ENCODE data around the gene DIP2C. TPM values are rescaled to one million over a fixed set of nuclear protein-coding genes. Genes with fewer than 3 reads are reported as not detected.
"Not testable (repeated sequence)": the region's sequence is repeated elsewhere in the genome, so short reads cannot be mapped to it uniquely, and the experiment has no call there.

The DIP2C gene
- total RNA-seq, 2 experiments from 2014 or later = 0.62 to 0.80 TPM

- intact Hi-C loops (cut with micrococcal nuclease) = no loop called here
- no peak overlapping the region for H3K4me3 Mint-ChIP-seq
- POLR2A ChIA-PET = no interaction called here
- peaks cover 30% of the 10 kb centered on the region for H3K4me1 Mint-ChIP-seq (ENCODE audit: low read depth)
- H3K36me3 Mint-ChIP-seq = no peaks in the 10 kb centered on the region
- no peak for DNase-seq
- H3K27me3 Mint-ChIP-seq = no peaks in the 10 kb centered on the region
- H3K9me3 Mint-ChIP-seq = no peaks in the 10 kb centered on the region
- CTCF ChIA-PET = no interaction called here
- no peak overlapping the region for H3K27ac Mint-ChIP-seq
These were observed 362.4 kb downstream of the DIP2C start for GRCh38 chr10:326894-327635.

GRCh38 chr10:326350-326749 is 363.1 kb downstream of the DIP2C start:
- H3K4me1 Mint-ChIP-seq (ENCODE audit: low read depth) = peaks cover 30% of the 10 kb centered on the region
- H3K27ac Mint-ChIP-seq = no peak overlapping the region
- no peaks in the 10 kb centered on the region for H3K27me3 Mint-ChIP-seq
- H3K4me3 Mint-ChIP-seq = no peak overlapping the region
- ChIA-PET POLR2A (no interaction called here), CTCF (no interaction called here)
- no peak for DNase-seq
- no peaks in the 10 kb centered on the region for H3K36me3 Mint-ChIP-seq
- H3K9me3 Mint-ChIP-seq = no peaks in the 10 kb centered on the region
- intact Hi-C loops (cut with micrococcal nuclease) = no loop called here

GRCh38 chr10:325282-325681 is 364.2 kb downstream of the DIP2C start:
- no peak overlapping the region for H3K27ac Mint-ChIP-seq
- H3K9me3 Mint-ChIP-seq = no peaks in the 10 kb centered on the region
- H3K4me3 Mint-ChIP-seq = no peak overlapping the region
- H3K36me3 Mint-ChIP-seq = no peaks in the 10 kb centered on the region
- H3K27me3 Mint-ChIP-seq = no peaks in the 10 kb centered on the region
- DNase-seq = no peak
- CTCF ChIA-PET = no interaction called here
- POLR2A ChIA-PET = no interaction called here
- H3K4me1 Mint-ChIP-seq (ENCODE audit: low read depth) = peaks cover 30% of the 10 kb centered on the region
- intact Hi-C loops (cut with micrococcal nuclease) = no loop called here

- Mint-ChIP-seq H3K27me3 (no peaks in the 10 kb centered on the region), H3K4me1 (ENCODE audit: low read depth) (peaks cover 25% of the 10 kb centered on the region), H3K4me3 (peak overlapping the region; percentile 35), H3K9me3 (no peaks in the 10 kb centered on the region), H3K36me3 (no peaks in the 10 kb centered on the region), H3K27ac (no peak overlapping the region)
- ChIA-PET POLR2A (no interaction called here), CTCF (no interaction called here)
- intact Hi-C loops (cut with micrococcal nuclease) = loop anchor here (1.0 kb wide), 1 partner anchor 40 kb away; no protein-coding TSS in a partner anchor
- DNase-seq = peak; percentile 45
These were observed 364.9 kb downstream of the DIP2C start for GRCh38 chr10:324593-324992.

- Mint-ChIP-seq H3K36me3 (no peaks in the 10 kb centered on the region), H3K9me3 (no peaks in the 10 kb centered on the region), H3K4me1 (ENCODE audit: low read depth) (peaks cover 18% of the 10 kb centered on the region), H3K27ac (peak overlapping the region; percentile 8), H3K4me3 (peak overlapping the region; percentile 33), H3K27me3 (no peaks in the 10 kb centered on the region)
- ChIA-PET CTCF (no interaction called here), POLR2A (no interaction called here)
- peak; percentile 79 for DNase-seq
- intact Hi-C loops (cut with micrococcal nuclease) = loop anchor here (1.0 kb wide), 1 partner anchor 39 kb away; no protein-coding TSS in a partner anchor
These were observed 365.7 kb downstream of the DIP2C start for GRCh38 chr10:323651-324293.

GRCh38 chr10:323046-323445 is 366.4 kb downstream of the DIP2C start:
- H3K4me3 Mint-ChIP-seq; CTCF ChIA-PET; DNase-seq; H3K9me3 Mint-ChIP-seq; POLR2A ChIA-PET; intact Hi-C loops (cut with micrococcal nuclease); H3K27me3 Mint-ChIP-seq; H3K27ac Mint-ChIP-seq; H3K36me3 Mint-ChIP-seq: not testable (repeated sequence)
- peaks cover 16% of the 10 kb centered on the region for H3K4me1 Mint-ChIP-seq (ENCODE audit: low read depth)

GRCh38 chr10:320771-321170 is 368.7 kb downstream of the DIP2C start:
- H3K36me3 Mint-ChIP-seq = no peaks in the 10 kb centered on the region
- CTCF ChIA-PET = no interaction called here
- no peak overlapping the region for H3K4me3 Mint-ChIP-seq
- H3K4me1 Mint-ChIP-seq (ENCODE audit: low read depth) = peaks cover 23% of the 10 kb centered on the region
- intact Hi-C loops (cut with micrococcal nuclease) = no loop called here
- no peak for DNase-seq
- H3K27me3 Mint-ChIP-seq = no peaks in the 10 kb centered on the region
- no peak overlapping the region for H3K27ac Mint-ChIP-seq
- H3K9me3 Mint-ChIP-seq = no peaks in the 10 kb centered on the region
- POLR2A ChIA-PET = no interaction called here

GRCh38 chr10:317926-318325 is 371.5 kb downstream of the DIP2C start:
- H3K27me3 Mint-ChIP-seq = no peaks in the 10 kb centered on the region
- CTCF ChIA-PET = no interaction called here
- intact Hi-C loops (cut with micrococcal nuclease) = no loop called here
- no peak for DNase-seq
- no peaks in the 10 kb centered on the region for H3K9me3 Mint-ChIP-seq
- no peak overlapping the region for H3K27ac Mint-ChIP-seq
- no peak overlapping the region for H3K4me3 Mint-ChIP-seq
- POLR2A ChIA-PET = interaction anchor here (1.8 kb wide), 1 partner anchor 12 kb away, joined by 6 read pairs; no protein-coding TSS in a partner anchor
- H3K4me1 Mint-ChIP-seq (ENCODE audit: low read depth) = peaks cover 17% of the 10 kb centered on the region
- no peaks in the 10 kb centered on the region for H3K36me3 Mint-ChIP-seq

GRCh38 chr10:317271-317769 is 372.1 kb downstream of the DIP2C start:
- peak; percentile 55 for DNase-seq
- POLR2A ChIA-PET = interaction anchor here (1.8 kb wide), 1 partner anchor 12 kb away, joined by 6 read pairs; no protein-coding TSS in a partner anchor

GRCh38 chr10:316390-316789 is 373.1 kb downstream of the DIP2C start:
- CTCF ChIA-PET = no interaction called here

More at GRCh38 chr10:317271-317769, 372.1 kb downstream of the DIP2C start:
- Mint-ChIP-seq H3K9me3 (no peaks in the 10 kb centered on the region), H3K4me1 (ENCODE audit: low read depth) (peaks cover 17% of the 10 kb centered on the region), H3K27ac (peak overlapping the region; percentile 25), H3K36me3 (no peaks in the 10 kb centered on the region), H3K4me3 (no peak overlapping the region), H3K27me3 (no peaks in the 10 kb centered on the region)
- intact Hi-C loops (cut with micrococcal nuclease) = no loop called here
- CTCF ChIA-PET = no interaction called here

GRCh38 chr10:314871-315270 is 374.6 kb downstream of the DIP2C start:
- no peaks in the 10 kb centered on the region for H3K27me3 Mint-ChIP-seq
- H3K4me1 Mint-ChIP-seq (ENCODE audit: low read depth) = peaks cover 17% of the 10 kb centered on the region
- H3K27ac Mint-ChIP-seq = peak overlapping the region; percentile 56
- peak; percentile 25 for DNase-seq
- CTCF ChIA-PET = no interaction called here
- intact Hi-C loops (cut with micrococcal nuclease) = no loop called here
- H3K4me3 Mint-ChIP-seq = no peak overlapping the region
- peaks cover 2% of the 10 kb centered on the region for H3K36me3 Mint-ChIP-seq
- POLR2A ChIA-PET = no interaction called here
- no peaks in the 10 kb centered on the region for H3K9me3 Mint-ChIP-seq

More at GRCh38 chr10:316390-316789, 373.1 kb downstream of the DIP2C start:
- intact Hi-C loops (cut with micrococcal nuclease) = no loop called here
- DNase-seq = no peak
- Mint-ChIP-seq H3K27me3 (no peaks in the 10 kb centered on the region), H3K4me3 (no peak overlapping the region), H3K9me3 (no peaks in the 10 kb centered on the region), H3K27ac (no peak overlapping the region), H3K4me1 (ENCODE audit: low read depth) (peaks cover 17% of the 10 kb centered on the region), H3K36me3 (no peaks in the 10 kb centered on the region)
- POLR2A ChIA-PET = no interaction called here

GRCh38 chr10:314381-314780 is 375.1 kb downstream of the DIP2C start:
- H3K4me3 Mint-ChIP-seq = no peak overlapping the region
- peaks cover 2% of the 10 kb centered on the region for H3K36me3 Mint-ChIP-seq
- ChIA-PET CTCF (no interaction called here), POLR2A (no interaction called here)
- no peak overlapping the region for H3K27ac Mint-ChIP-seq
- no peaks in the 10 kb centered on the region for H3K27me3 Mint-ChIP-seq
- no peak for DNase-seq
- no peaks in the 10 kb centered on the region for H3K9me3 Mint-ChIP-seq
- H3K4me1 Mint-ChIP-seq (ENCODE audit: low read depth) = peaks cover 17% of the 10 kb centered on the region
- intact Hi-C loops (cut with micrococcal nuclease) = no loop called here
